Memory B cell (primary cell): ENCODE results near the gene DNAH3.
"Not testable (repeated sequence)": the region's sequence is repeated elsewhere in the genome, so short reads cannot be mapped to it uniquely, and the experiment has no call there.

Experiments used
- ATAC-seq: fragments of 150-1000 bp; cut with Tn5 transposase; 2 replicates; pipeline ENCODE4 v1.10.0; 2021; ENCODE audit warnings: low read depth, mild to moderate bottlenecking, moderate library complexity
- DNase-seq, 2 donors: peaks; one replicate each; pipeline ENCODE4 v3.0.0; 2022; ENCODE audit warnings: low spot score in 2 of 2
- H3K27ac Mint-ChIP-seq: one replicate; pipeline ENCODE4 v1.8.0; 2022; ENCODE audit warnings: mild to moderate bottlenecking, moderate library complexity, mixed read lengths
- H3K27me3 Mint-ChIP-seq: one replicate; pipeline ENCODE4 v1.8.0; 2022; ENCODE audit warnings: mixed read lengths
- H3K36me3 Mint-ChIP-seq: one replicate; pipeline ENCODE4 v1.8.0; 2022; ENCODE audit warnings: mild to moderate bottlenecking, mixed read lengths
- H3K4me1 Mint-ChIP-seq: one replicate; pipeline ENCODE4 v1.8.0; 2022; ENCODE audit warnings: mixed read lengths
- H3K4me3 Mint-ChIP-seq: one replicate; pipeline ENCODE4 v1.8.0; 2022; ENCODE audit warnings: mild to moderate bottlenecking, moderate library complexity, mixed read lengths
- H3K9me3 Mint-ChIP-seq: one replicate; pipeline ENCODE4 v1.8.0; 2022; ENCODE audit warnings: mixed read lengths

Gene DNAH3

GRCh38 chr16:21009815-21010214, 140.8 kb downstream of the DNAH3 start:
- Mint-ChIP-seq H3K9me3 (peaks cover 7% of the 10 kb centered on the region), H3K4me1 (no peaks in the 10 kb centered on the region), H3K4me3 (no peak overlapping the region), H3K27me3 (peaks cover 11% of the 10 kb centered on the region), H3K27ac (no peak overlapping the region), H3K36me3 (no peaks in the 10 kb centered on the region)
- DNase-seq (no peak), ATAC-seq (no peak)

- no peaks in the 10 kb centered on the region for H3K36me3 Mint-ChIP-seq
- H3K9me3 Mint-ChIP-seq: peaks cover 2% of the 10 kb centered on the region
- H3K4me3 Mint-ChIP-seq: no peak overlapping the region
- no peak overlapping the region for H3K27ac Mint-ChIP-seq
- ATAC-seq (no peak), DNase-seq (no peak)
- peaks cover 12% of the 10 kb centered on the region for H3K27me3 Mint-ChIP-seq
- H3K4me1 Mint-ChIP-seq: no peaks in the 10 kb centered on the region
These were observed 145.6 kb downstream of the DNAH3 start for GRCh38 chr16:21005008-21005407.

GRCh38 chr16:21001262-21001661, 149.4 kb downstream of the DNAH3 start:
- H3K27ac Mint-ChIP-seq: no peak overlapping the region
- DNase-seq (no peak), ATAC-seq (no peak)
- peaks cover 18% of the 10 kb centered on the region for H3K27me3 Mint-ChIP-seq
- H3K4me1 Mint-ChIP-seq: no peaks in the 10 kb centered on the region
- H3K4me3 Mint-ChIP-seq: no peak overlapping the region
- no peaks in the 10 kb centered on the region for H3K9me3 Mint-ChIP-seq
- no peaks in the 10 kb centered on the region for H3K36me3 Mint-ChIP-seq

- Mint-ChIP-seq H3K36me3 (no peaks in the 10 kb centered on the region), H3K27ac (no peak overlapping the region), H3K4me3 (no peak overlapping the region), H3K4me1 (no peaks in the 10 kb centered on the region), H3K27me3 (peaks cover 11% of the 10 kb centered on the region), H3K9me3 (no peaks in the 10 kb centered on the region)
- no peak for DNase-seq
- ATAC-seq: no peak
These were observed 153.5 kb downstream of the DNAH3 start for GRCh38 chr16:20997147-20997546.

GRCh38 chr16:20995711-20996110, 154.9 kb downstream of the DNAH3 start:
- H3K4me1 Mint-ChIP-seq: no peaks in the 10 kb centered on the region
- H3K36me3 Mint-ChIP-seq: no peaks in the 10 kb centered on the region
- ATAC-seq (no peak), DNase-seq (no peak)
- H3K27me3 Mint-ChIP-seq: peaks cover 9% of the 10 kb centered on the region
- no peak overlapping the region for H3K4me3 Mint-ChIP-seq
- no peak overlapping the region for H3K27ac Mint-ChIP-seq
- H3K9me3 Mint-ChIP-seq: no peaks in the 10 kb centered on the region

- not testable (repeated sequence) for H3K4me3 Mint-ChIP-seq, H3K4me1 Mint-ChIP-seq, H3K27me3 Mint-ChIP-seq, H3K9me3 Mint-ChIP-seq, H3K27ac Mint-ChIP-seq, DNase-seq, H3K36me3 Mint-ChIP-seq, ATAC-seq
These were observed 161.1 kb downstream of the DNAH3 start for GRCh38 chr16:20989496-20990070.

GRCh38 chr16:20987049-20987448, 163.6 kb downstream of the DNAH3 start:
- H3K4me3 Mint-ChIP-seq: no peak overlapping the region
- peaks cover 1% of the 10 kb centered on the region for H3K27me3 Mint-ChIP-seq
- H3K9me3 Mint-ChIP-seq: no peaks in the 10 kb centered on the region

GRCh38 chr16:20984019-20984418, 166.6 kb downstream of the DNAH3 start:
- ATAC-seq (no peak), DNase-seq (no peak)
- peaks cover 1% of the 10 kb centered on the region for H3K27me3 Mint-ChIP-seq
- H3K4me1 Mint-ChIP-seq: peaks cover 2% of the 10 kb centered on the region
- H3K36me3 Mint-ChIP-seq: no peaks in the 10 kb centered on the region
- H3K27ac Mint-ChIP-seq: no peak overlapping the region
- H3K4me3 Mint-ChIP-seq: no peak overlapping the region
- no peaks in the 10 kb centered on the region for H3K9me3 Mint-ChIP-seq

More at GRCh38 chr16:20987049-20987448, 163.6 kb downstream of the DNAH3 start:
- ATAC-seq (no peak), DNase-seq (no peak)
- H3K27ac Mint-ChIP-seq: no peak overlapping the region
- H3K36me3 Mint-ChIP-seq: no peaks in the 10 kb centered on the region
- H3K4me1 Mint-ChIP-seq: peaks cover 2% of the 10 kb centered on the region

GRCh38 chr16:20976576-20976975, 174.1 kb downstream of the DNAH3 start:
- Mint-ChIP-seq H3K36me3 (no peaks in the 10 kb centered on the region), H3K27ac (no peak overlapping the region), H3K4me3 (no peak overlapping the region), H3K9me3 (no peaks in the 10 kb centered on the region), H3K27me3 (peaks cover 3% of the 10 kb centered on the region), H3K4me1 (no peaks in the 10 kb centered on the region)
- ATAC-seq: no peak
- no peak for DNase-seq

- H3K9me3 Mint-ChIP-seq, H3K27ac Mint-ChIP-seq, H3K4me1 Mint-ChIP-seq, DNase-seq, H3K36me3 Mint-ChIP-seq, H3K27me3 Mint-ChIP-seq, H3K4me3 Mint-ChIP-seq, ATAC-seq: not testable (repeated sequence)
These were observed 177.4 kb downstream of the DNAH3 start for GRCh38 chr16:20973201-20973600.

- no peaks in the 10 kb centered on the region for H3K36me3 Mint-ChIP-seq
- peaks cover 3% of the 10 kb centered on the region for H3K4me1 Mint-ChIP-seq
- no peak overlapping the region for H3K4me3 Mint-ChIP-seq
- ATAC-seq (no peak), DNase-seq (no peak)
- H3K9me3 Mint-ChIP-seq: no peaks in the 10 kb centered on the region
- peaks cover 9% of the 10 kb centered on the region for H3K27me3 Mint-ChIP-seq
- no peak overlapping the region for H3K27ac Mint-ChIP-seq
These were observed 179.2 kb downstream of the DNAH3 start for GRCh38 chr16:20971401-20971800.

- Mint-ChIP-seq H3K9me3 (no peaks in the 10 kb centered on the region), H3K27me3 (peaks cover 6% of the 10 kb centered on the region), H3K4me1 (peaks cover 3% of the 10 kb centered on the region), H3K36me3 (no peaks in the 10 kb centered on the region), H3K4me3 (no peak overlapping the region), H3K27ac (no peak overlapping the region)
- ATAC-seq (no peak), DNase-seq (no peak)
These were observed 181.3 kb downstream of the DNAH3 start for GRCh38 chr16:20969386-20969785.

- Mint-ChIP-seq H3K36me3 (no peaks in the 10 kb centered on the region), H3K27ac (no peak overlapping the region), H3K27me3 (peaks cover 6% of the 10 kb centered on the region), H3K4me3 (no peak overlapping the region), H3K4me1 (peaks cover 3% of the 10 kb centered on the region), H3K9me3 (no peaks in the 10 kb centered on the region)
- ATAC-seq (no peak), DNase-seq (no peak)
These were observed 181.9 kb downstream of the DNAH3 start for GRCh38 chr16:20968765-20969164.

- no peak for ATAC-seq
- H3K9me3 Mint-ChIP-seq: no peaks in the 10 kb centered on the region
- H3K4me3 Mint-ChIP-seq: no peak overlapping the region
- no peak overlapping the region for H3K27ac Mint-ChIP-seq
- no peak for DNase-seq
- peaks cover 2% of the 10 kb centered on the region for H3K27me3 Mint-ChIP-seq
- no peaks in the 10 kb centered on the region for H3K36me3 Mint-ChIP-seq
- H3K4me1 Mint-ChIP-seq: no peaks in the 10 kb centered on the region
These were observed 189.7 kb downstream of the DNAH3 start for GRCh38 chr16:20960899-20961298.

GRCh38 chr16:20957153-20957552, 193.5 kb downstream of the DNAH3 start:
- no peaks in the 10 kb centered on the region for H3K9me3 Mint-ChIP-seq
- H3K36me3 Mint-ChIP-seq: no peaks in the 10 kb centered on the region
- DNase-seq (no peak), ATAC-seq (no peak)
- H3K27me3 Mint-ChIP-seq: peaks cover 6% of the 10 kb centered on the region
- H3K4me1 Mint-ChIP-seq: peaks cover 2% of the 10 kb centered on the region
- H3K27ac Mint-ChIP-seq: no peak overlapping the region
- no peak overlapping the region for H3K4me3 Mint-ChIP-seq
